Stimulated activated CD8-positive, alpha-beta memory T cell treated with anti-CD3 and anti-CD28 coated beads, Interleukin-15, amount 100 ng/mL, for 48 hours (primary cell): ENCODE results near the gene PAFAH1B1.
"Not testable (repeated sequence)": the region's sequence is repeated elsewhere in the genome, so short reads cannot be mapped to it uniquely, and the experiment has no call there.

Experiments used
- DNase-seq, 2 donors: peaks; one replicate each; pipeline ENCODE4 v3.0.0-alpha.2; 2020; ENCODE audit warnings: low read depth in 2 of 2

Gene PAFAH1B1

GRCh38 chr17:2635675-2636074 is 42.2 kb downstream of the PAFAH1B1 start:
- no peak for DNase-seq

- DNase-seq, result no peak
These were observed 42.9 kb downstream of the PAFAH1B1 start for GRCh38 chr17:2636169-2636930.

GRCh38 chr17:2637422-2637821 is 44.0 kb downstream of the PAFAH1B1 start:
- DNase-seq, result no peak

- DNase-seq, result no peak
These were observed 51.5 kb downstream of the PAFAH1B1 start for GRCh38 chr17:2644971-2645370.

GRCh38 chr17:2647957-2648356 is 54.5 kb downstream of the PAFAH1B1 start:
- DNase-seq, result no peak

- DNase-seq, result no peak
These were observed 55.7 kb downstream of the PAFAH1B1 start for GRCh38 chr17:2649191-2649590.

- not testable (repeated sequence) for DNase-seq
These were observed 59.5 kb downstream of the PAFAH1B1 start for GRCh38 chr17:2652911-2653310.

GRCh38 chr17:2655546-2655945 is 62.1 kb downstream of the PAFAH1B1 start:
- no peak for DNase-seq

- no peak for DNase-seq
These were observed 62.8 kb downstream of the PAFAH1B1 start for GRCh38 chr17:2656283-2656682.

GRCh38 chr17:2659337-2659736 is 65.9 kb downstream of the PAFAH1B1 start:
- not testable (repeated sequence) for DNase-seq

GRCh38 chr17:2660410-2660809 is 67.0 kb downstream of the PAFAH1B1 start:
- not testable (repeated sequence) for DNase-seq

GRCh38 chr17:2672026-2672425 is 78.6 kb downstream of the PAFAH1B1 start:
- DNase-seq, result no peak

GRCh38 chr17:2679247-2679646 is 85.8 kb downstream of the PAFAH1B1 start:
- not testable (repeated sequence) for DNase-seq

- no peak for DNase-seq
These were observed 87.5 kb downstream of the PAFAH1B1 start for GRCh38 chr17:2680961-2681360.

GRCh38 chr17:2681650-2682049 is 88.2 kb downstream of the PAFAH1B1 start:
- no peak for DNase-seq

GRCh38 chr17:2682176-2682938 is 88.9 kb downstream of the PAFAH1B1 start:
- no peak for DNase-seq

- no peak for DNase-seq
These were observed 90.5 kb downstream of the PAFAH1B1 start for GRCh38 chr17:2683912-2684311.

- no peak for DNase-seq
These were observed 91.1 kb downstream of the PAFAH1B1 start for GRCh38 chr17:2684549-2684948.

- DNase-seq, result no peak
These were observed 92.2 kb downstream of the PAFAH1B1 start for GRCh38 chr17:2685696-2686095.

- no peak for DNase-seq
These were observed 93.6 kb downstream of the PAFAH1B1 start for GRCh38 chr17:2687074-2687418.

- DNase-seq, result no peak
These were observed 95.2 kb downstream of the PAFAH1B1 start for GRCh38 chr17:2688351-2689342.
